NCI-H1105 (cell line): ENCODE measurements around the gene EDARADD.
"Not testable (repeated sequence)": the region's sequence is repeated elsewhere in the genome, so short reads cannot be mapped to it uniquely, and the experiment has no call there.

Experiments used
- DNase-seq: peaks from one replicate; lab custom pipeline; 2025; lab: John Stamatoyannopoulos, UW

EDARADD gene

DNA sequence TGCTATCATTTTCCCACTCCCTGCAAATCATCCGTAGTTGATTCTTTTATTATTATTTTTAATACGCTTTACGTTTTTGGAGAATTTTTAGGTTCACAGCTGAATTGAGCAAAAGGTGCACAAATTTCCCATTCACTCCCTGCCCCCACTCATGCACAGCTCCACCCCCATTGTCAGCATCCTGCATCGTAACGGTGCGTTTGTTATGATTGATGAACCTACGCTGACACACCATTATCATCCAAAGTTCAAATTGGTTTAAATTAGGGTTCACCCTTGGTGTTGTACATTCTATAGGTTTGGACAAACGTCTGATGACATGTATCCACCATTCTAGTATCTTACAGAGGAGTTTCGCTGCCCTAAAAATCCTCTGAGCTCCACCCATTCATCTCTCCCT is 44.5 kb downstream of the EDARADD start:
- DNase-seq: no peak

DNA sequence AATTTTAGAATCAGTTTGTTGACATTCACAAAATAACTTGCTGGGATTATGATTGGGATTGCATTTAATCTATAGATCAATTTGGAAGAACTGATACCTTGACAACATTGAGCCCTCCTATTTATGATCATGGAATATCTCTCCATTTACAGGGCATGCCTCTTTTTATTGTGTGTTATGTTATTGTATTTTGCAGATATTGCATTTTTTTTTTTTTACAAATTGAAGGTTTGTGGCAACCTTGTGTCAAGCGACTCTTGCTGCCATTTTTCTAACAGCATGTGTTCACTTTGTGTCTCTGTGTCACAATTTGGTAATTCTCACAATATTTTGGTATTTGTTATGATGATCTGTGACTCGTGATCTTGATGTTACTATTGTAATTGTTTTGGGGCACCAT is 46.3 kb downstream of the EDARADD start:
- no peak for DNase-seq

DNA sequence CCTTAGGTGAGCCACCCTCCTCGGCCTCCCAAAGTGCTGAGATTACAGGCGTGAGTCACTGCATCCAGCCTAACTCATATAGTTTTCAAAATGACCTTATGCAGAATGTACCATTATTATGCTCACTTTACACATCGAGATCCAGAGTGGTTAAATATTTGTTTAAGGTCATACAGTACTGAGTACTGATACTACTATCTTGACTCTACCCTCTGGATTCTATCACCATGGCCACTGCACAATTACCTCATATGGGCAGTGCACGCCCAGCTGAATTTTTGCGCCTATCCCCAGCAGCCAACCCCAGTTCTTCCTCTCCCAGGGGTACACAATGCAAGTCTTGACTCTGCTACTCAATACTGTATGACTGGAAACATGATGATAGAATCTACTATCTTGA is 56.7 kb downstream of the EDARADD start:
- no peak for DNase-seq

DNA sequence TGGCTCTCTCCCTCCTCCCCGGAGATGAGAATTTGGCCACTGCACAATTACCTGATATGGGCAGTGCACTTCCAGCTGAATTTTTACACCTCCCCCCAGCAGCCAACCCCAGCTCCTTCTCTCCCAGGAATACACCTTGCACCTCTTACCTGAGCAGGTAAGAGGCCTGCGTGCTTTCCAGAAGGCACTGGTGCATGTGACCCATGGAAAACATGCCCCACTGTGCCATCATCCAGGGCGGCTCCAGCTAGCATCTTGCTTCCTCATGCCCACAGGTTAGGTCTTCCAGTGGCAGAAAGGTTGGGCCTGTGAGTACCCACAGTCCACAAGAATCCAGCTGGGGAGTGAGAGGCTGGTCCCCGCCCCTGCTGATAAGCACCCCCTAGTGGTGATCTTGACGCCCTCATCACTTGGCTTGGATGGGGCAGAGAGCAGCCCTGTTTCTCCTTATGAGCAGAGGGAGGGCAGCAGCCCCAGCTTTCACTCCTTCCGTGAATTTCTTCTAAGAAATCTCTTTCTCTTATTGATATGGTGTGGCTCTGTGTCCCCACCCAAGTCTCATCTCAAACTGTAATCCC is 57.8 kb downstream of the EDARADD start:
- DNase-seq: no peak

DNA sequence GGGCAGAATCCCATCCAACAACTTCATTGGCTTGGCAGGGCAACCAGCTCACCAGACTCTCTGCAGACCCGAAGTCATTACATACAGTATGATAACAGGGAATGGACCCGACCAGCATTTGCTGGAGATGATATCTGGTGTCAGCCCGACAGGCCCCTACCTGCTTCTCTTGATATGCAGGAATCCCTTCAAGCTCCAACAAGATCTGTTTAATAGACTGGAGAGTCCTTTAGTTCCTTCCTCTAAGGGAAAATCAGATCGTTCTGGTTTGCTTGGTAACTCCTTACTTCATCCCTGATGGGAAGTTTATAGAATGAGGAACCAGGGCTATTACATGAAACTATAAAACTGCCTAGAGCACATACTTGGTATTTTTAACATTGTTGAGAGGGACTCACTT is 61.2 kb downstream of the EDARADD start:
- no peak for DNase-seq

DNA sequence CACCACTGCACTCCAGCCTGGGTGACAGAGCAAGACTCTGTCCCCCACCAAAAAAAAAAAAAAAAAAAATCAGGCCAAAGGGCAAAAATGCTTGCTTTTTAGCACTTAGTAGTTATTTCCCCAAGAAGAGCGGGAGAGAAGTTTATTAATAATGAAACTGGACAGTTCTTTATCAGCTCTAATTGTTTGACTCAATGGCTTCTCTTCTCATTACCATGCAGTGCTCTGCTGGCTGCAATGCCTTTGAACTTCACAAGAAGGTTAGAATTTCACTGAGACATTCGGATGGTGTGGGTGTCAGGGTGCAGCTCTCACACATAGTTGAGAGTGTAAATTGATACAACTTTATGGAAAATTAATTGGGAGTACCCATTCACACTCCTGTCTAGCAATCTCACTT is 63.7 kb downstream of the EDARADD start:
- no peak for DNase-seq

DNA sequence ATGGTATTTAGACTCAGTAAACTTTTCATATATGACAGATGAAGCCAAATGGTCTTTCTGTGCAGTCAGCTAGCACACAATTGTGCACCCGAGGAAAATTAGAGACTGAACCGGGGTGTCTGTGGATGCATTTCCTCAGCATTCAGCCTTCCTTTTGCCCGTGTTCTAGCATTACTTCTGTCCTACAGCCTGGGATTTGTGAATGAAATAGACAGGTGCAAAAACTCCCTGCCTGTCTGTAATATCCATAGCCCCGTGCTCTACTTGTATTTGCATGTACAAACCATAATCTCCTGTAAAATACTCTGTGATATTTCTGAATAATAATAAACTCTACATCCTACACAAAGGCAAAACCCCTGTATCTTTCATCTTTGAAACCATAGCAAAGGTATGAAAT is 64.9 kb downstream of the EDARADD start:
- no peak for DNase-seq

DNA sequence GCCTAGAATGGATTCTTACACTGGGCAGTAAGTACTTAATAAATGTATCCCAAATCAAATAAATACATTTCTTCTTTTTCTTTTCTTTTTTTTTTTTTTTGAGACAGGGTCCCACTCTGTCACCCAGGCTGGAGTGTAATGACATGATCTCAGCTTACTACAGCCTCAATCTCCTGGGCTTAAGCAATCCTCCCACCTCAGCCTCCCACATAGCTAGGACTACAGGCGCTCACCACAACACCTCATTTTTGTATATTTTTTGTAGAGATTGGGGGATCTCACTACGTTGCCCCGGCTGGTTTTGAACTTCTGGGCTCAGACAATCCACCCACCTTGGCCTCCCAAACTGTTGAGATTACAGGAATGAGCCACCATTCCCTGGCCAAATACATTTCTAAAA is 66.0 kb downstream of the EDARADD start:
- DNase-seq: no peak

DNA sequence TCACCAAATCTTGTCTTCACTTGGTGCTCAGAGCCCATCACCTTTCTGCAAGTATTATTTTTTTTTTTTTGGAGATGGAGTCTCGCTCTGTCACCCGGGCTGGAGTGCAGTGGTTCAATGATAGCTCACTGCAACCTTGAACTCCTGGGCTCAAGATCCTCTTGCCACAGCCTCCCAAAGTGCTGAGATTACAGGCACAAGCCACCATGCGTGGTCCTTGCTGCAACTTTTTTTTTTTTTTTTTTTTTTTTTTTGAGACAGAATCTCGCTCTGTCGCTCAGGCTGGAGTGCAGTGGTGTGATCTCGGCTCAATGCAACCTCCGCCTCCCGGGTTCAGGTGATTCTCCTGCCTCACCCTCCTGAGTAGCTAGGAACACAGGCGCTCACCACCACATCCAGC is 70.1 kb downstream of the EDARADD start:
- not testable (repeated sequence) for DNase-seq

DNA sequence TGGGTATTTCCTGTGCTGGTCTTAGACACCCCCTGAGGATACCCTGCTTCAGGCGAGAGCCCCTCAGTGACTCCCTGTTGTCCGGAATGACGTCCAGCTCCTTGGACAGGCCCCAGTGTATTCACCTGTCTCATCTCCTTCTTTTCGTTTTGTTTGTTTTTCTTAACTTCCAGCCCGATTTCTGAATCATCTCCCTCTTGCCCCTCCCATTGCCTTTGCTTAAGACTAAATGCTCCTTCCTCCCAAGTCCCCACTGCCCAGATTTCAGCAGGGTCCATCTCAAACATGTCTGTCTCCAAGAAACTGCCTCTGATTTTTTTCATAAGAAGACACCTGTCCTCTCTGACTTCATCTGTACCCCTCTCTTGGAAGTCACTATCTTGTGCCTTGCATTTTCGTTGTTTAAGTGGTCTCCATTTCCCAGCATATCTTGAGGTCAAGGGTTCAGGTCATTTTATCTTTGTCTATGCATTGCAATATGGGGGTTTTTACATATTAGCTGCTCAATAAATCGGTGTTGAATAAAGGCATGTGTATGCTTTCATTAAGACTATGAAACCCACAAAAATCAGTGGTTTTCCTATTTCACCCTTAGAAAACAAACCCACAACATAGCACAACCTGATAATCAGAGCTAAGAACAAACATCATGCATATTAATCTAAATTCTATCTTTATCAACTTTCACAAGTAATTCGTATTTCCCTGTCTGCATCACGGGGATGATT is 71.3 kb downstream of the EDARADD start:
- no peak for DNase-seq

DNA sequence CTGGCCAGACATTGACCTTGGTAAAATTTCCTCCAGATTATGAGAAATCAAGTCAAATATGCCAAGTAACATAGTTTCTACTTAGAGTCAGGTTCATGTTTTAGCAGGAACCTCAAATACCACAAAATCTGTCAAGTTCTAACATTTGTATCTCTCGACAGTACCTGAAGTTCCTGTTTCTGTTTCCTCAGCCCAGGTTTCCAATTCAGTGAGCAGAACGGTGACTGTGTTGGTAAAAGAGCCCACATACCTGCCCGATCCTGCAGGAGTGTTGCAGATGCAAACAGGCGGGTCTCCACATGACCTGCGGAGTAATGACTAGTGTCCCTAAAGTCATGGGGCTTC is 71.8 kb downstream of the EDARADD start:
- DNase-seq: no peak

DNA sequence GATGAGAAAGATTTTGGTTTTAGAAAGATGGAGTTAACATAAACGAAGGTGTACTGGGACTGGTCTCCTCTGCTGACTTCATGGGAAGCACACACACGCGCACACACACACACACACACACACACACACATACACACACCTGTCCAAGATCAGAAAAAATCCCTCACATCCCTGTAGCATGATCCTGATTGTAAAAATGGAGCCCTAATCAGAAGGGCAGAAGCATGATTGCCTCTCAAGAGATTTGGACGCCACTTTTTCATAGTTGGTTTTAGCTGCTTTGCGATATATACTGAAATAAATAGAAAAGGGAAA is 73.2 kb downstream of the EDARADD start:
- no peak for DNase-seq

DNA sequence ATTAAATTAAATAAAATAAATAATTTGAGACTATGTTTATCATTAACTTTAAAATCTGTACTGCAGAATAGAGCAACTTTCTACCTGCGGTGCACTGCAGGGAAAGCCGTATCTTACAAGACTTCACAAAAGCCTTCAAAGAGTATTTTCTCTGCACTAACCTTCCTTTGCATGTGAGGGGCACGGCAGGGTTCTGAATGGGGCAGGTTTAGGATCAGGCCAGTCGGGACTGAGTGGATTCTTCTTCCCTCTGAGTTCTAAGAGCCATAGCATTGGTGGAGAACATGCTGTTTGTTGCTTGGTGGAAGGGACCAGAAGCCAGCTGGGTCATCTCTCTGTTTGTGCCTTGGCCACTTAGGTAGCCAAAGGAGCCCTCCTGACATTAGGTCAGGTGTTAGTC is 74.5 kb downstream of the EDARADD start:
- no peak for DNase-seq

DNA sequence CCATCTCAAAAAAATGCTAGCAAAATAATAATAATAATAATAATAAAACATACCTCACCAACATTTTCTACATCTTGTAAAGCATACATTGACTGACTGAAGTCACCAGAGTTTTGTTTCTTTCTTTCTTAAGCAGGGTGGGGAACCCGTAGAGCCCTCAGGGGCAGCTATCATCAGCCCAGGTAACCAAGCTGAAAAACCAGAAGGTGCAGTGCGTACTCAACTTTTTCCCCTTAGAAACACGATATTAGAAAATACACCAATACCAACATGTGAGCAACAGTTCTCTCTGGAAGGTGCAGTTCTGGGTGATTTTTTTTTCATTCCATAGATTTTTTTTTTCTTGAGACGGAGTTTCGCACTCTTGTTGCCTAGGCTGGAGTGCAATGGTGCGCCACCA is 75.4 kb downstream of the EDARADD start:
- no peak for DNase-seq

DNA sequence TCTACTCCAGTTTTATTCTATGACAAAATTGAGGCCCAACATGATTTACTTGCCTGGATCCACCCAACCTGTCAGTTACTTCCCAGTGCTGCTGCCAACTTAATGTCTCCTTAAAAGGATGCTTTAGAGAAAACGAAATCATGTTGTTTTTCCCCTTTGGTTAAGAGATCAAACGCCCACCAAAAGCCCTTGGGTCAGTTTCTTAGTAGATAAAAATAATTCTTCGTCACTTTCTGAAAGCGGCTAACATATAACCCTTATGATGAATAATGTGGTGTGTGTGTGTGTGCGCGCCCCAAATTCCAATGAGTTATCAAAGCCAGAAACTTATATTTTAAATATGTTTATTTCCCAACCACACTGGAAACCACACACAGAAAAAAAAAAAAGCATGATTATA is 77.0 kb downstream of the EDARADD start:
- DNase-seq: no peak

DNA sequence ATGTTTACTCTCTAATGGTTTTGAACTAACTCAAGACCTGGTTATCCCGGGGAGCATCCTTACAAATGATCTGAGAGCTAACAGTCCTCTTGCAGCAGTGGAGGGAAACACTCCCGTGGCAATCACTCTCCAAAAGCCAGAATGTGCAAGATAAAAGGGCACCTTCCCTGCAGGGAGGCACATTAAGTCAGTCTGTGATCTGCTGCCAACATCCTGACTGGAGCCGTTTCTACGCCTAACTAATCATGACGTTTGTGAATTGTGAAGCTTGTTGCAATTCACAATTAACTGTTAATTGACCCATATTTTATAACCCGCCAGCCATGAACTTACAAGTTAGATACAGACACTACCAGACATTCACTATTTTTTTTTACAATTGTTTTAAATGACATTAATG is 77.6 kb downstream of the EDARADD start:
- DNase-seq: no peak

DNA sequence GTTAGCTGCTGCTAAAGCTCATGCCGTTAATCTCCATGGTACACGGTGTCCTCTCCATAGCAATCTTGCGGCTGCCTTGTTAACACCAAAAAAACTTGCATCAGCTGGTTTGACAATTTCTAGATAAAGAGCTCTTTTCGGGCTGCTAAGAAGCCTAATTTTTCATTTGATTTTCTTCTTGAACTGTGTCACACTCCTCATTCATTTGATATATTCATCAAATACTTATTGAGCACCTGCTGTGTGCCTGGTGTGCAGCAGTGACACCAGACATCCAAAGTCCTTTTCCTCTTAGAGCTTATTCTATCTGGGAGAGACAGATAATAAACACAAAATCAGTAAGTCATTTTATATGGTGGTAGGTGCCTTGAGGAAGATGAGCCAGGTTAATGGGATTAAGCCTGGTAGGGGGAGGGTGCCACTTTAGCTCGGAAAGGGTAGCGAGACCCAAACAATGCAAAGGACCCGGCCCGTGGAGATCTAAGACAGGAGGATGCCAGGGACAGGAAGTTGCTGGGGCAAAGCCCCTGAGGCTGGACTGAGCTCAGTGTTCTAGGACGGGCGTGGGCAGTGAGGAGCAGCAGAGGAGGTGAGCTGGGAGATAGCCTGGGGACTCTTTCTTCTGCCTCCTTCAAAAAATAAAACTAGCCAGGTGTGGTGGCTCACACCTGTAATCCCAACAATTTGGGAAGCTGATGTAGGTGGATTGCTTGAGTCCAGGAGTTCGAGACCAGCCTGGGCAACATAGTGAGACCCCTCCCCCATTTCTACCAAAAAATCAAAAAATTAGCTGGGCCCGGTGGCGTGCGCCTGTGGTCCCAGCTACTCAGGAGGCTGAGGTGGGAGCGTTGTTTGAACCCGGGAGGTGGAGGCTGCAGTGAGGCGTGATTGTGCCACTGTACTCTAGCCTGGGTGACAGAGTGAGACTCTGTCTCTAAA is 79.0 kb downstream of the EDARADD start:
- DNase-seq: no peak

DNA sequence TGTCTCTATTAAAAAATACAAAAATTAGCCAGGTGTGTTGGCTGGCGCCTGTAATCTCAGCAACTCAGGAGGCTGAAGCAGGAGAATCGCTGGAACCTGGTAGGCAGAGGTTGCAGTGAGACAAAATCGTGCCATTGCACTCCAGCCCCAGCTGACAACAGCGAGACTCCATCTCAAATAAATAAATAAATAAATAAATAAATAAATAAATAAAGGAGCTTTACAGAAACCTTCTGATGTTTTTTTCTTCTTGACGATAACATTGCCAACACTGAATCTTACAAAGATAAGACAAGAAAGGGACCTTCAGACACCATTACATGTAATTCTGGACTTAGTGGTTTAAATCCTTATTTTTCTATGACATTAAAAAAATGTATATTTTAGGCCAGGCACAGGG is 81.9 kb downstream of the EDARADD start:
- no peak for DNase-seq

DNA sequence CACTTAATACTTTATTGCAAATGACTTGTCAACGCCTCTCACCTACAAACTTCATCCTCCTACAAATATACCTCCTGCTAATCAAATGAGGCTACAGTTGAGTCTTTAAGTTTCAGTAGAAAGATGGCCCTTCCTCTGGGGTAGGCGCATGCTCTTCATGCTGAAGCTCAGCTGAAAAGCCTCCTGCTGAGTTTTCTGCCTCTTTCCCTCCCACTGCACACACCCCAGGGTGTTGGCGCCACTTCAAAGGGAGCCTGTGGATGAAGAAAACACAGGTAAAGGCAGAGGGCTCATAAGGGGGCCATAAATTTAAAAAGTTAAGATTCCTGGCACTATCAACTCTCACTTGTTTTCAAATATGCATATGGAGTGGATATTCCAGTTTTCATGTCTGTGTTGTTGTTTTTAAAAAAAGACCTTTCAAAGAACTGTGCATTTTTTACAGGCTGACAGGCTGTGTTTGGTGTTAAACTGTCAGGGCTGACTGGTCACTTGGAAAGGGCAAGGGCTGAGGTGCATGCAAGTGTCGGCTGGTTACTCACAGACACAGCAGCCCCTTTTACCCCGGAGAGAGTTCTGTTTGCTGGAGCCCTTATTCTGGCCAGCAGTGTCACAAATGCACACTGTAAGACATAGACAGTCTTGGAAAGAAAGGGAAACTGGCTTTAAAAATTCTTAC is 86.8 kb downstream of the EDARADD start:
- DNase-seq: no peak

DNA sequence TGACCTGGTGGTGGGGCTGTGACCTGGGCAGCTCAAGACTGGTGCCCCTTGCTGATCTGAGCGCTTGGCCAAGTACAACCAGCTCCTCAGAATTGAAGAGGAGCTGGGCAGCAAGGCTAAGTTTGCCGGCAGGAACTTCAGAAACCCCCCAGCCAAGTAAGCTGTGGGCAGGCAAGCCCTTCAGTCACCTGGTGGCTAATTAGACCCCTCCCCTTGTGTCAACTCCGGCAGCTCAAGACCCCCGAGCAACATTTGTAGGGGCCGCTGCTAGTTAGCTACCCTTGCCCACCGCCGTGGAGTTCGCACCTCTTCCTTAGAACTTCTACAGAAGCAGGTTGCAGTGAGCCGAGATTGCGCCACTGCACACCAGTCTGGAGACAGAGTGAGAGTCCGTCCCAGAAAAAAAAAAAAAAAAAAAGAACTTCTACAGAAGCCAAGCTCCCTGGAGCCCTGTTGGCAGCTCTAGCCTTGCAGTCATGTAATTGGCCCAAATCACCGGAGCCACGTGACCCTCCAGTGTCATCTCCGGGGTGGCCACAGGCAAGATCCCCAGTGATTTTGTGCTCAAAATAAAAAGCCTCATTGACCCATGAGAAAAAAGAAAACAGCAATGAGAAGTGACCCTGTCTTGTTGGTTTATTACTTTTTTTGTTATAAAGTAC is 90.4 kb downstream of the EDARADD start:
- no peak for DNase-seq

DNA sequence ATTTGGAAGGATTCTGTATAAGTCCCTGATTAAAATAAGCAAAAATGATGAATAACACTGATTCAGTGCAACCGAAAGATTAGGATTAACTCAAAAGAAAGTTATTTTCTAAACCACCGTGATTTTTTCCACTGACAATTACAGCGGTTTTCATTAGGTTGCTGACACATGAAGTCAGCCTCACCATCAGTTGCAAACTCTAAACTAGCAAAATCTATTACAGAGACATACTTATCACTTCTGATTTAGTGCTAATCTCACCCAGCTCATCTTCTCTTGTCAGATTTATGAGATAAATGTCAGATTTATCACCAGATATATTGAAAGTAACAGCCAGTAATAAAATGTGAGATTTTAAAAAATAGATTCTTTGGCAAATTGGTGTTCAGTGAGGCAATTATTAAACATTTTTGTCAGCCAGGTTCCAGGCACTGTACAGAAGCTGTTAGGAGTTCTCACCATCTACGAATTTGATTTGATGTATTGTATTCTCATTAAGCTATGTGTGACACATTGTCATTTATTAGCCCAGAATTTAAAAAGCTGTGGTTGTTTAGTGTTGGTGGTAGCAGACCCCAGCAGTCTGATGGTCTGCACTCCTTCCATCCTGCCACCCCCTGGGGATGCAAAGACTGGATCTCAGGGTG is 92.4 kb downstream of the EDARADD start:
- DNase-seq: no peak

DNA sequence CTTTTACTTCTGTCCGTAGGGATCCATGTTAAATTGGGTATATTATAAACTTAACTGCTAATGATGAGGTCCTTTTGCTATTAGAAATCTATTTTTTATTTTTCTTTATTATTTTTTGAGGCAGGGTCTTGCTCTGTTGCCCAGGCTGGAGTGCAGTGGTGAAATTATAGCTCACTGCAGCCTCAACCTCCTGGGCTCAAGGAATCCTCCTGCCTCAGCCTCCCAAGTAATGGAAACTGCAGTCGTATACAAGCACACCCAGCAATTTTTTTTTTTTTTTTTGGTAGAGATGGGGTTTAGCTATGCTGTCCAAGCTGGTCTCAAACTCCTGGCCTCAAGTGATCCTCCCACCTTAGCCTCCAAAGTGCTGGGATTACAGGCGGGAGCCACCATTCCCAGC is 95.1 kb downstream of the EDARADD start:
- not testable (repeated sequence) for DNase-seq
